Mammary epithelial cell (primary cell): ENCODE measurements around the gene TCEAL1.

Experiments
- CTCF ChIP-seq, 2 donors: IDR thresholded peaks in 1 of 2; conservative IDR thresholded peaks in 1 of 2; 2 replicates each; pipeline ENCODE4 v1.5.1; 2011 to 2012; ENCODE audit warnings: inconsistent platforms in 2 of 2, low read length in 2 of 2, mild to moderate bottlenecking in 2 of 2, control low read depth in 1 of 2, low read depth in 1 of 2; ENCODE audit not compliant: insufficient read depth in 1 of 2; ENCODE audit errors: extremely low read depth in 1 of 2
- EZH2 ChIP-seq: IDR thresholded peaks from 2 replicates; pipeline ENCODE4 v1.6.1; 2012; ENCODE audit warnings: low read length, inconsistent platforms, borderline replicate concordance

GRCh38 chrX:103626855-103627254 lies 1.9 kb upstream of the TCEAL1 start:
- TF ChIP-seq CTCF (conservative IDR thresholded peaks at IDR 0.05 in 1 of 2, IDR thresholded peaks at IDR 0.05 in 1 of 2; ENCODE audit: extremely low read depth in 1 of 2, insufficient read depth in 1 of 2, low read depth in 1 of 2, low read length in 2 of 2) = no peak
- TF ChIP-seq EZH2 = no peak
